ENCODE data around the gene DMBX1. TPM values are rescaled to one million over a fixed set of nuclear protein-coding genes. Genes with fewer than 3 reads are reported as not detected.
A peak's percentile ranks its signal among the peaks of the same experiment; 100 is the strongest.

Gene DMBX1
- total RNA-seq, 2 experiments from 2014 or later, result not detected

- Histone ChIP-seq H3K9me2 (ENCODE audit: insufficient read depth, low read length) (no peaks in the 10 kb centered on the region), H2AFZ (ENCODE audit: low read length) (no peak overlapping the region), H3K36me3 (ENCODE audit: insufficient read depth, low read length) (no peaks in the 10 kb centered on the region), H3K79me2 (ENCODE audit: insufficient read depth, low read depth, low read length) (no peaks in the 10 kb centered on the region), H3K27ac (ENCODE audit: low read depth, low read length, poor library complexity, severe bottlenecking) (no peak overlapping the region), H3K4me1 (ENCODE audit: insufficient read depth, low read length, poor library complexity, severe bottlenecking) (no peaks in the 10 kb centered on the region), H3K4me2 (ENCODE audit: low read length) (no peak overlapping the region), H3K4me3 (ENCODE audit: low read depth, low read length, poor library complexity, severe bottlenecking) (no peak overlapping the region), H3K9me3 (ENCODE audit: low read length) (no peaks in the 10 kb centered on the region), H4K20me1 (ENCODE audit: insufficient read depth, low read length) (no peaks in the 10 kb centered on the region; the same call in 1 of the 2 replicates)
- TF ChIP-seq, protein P1, sequence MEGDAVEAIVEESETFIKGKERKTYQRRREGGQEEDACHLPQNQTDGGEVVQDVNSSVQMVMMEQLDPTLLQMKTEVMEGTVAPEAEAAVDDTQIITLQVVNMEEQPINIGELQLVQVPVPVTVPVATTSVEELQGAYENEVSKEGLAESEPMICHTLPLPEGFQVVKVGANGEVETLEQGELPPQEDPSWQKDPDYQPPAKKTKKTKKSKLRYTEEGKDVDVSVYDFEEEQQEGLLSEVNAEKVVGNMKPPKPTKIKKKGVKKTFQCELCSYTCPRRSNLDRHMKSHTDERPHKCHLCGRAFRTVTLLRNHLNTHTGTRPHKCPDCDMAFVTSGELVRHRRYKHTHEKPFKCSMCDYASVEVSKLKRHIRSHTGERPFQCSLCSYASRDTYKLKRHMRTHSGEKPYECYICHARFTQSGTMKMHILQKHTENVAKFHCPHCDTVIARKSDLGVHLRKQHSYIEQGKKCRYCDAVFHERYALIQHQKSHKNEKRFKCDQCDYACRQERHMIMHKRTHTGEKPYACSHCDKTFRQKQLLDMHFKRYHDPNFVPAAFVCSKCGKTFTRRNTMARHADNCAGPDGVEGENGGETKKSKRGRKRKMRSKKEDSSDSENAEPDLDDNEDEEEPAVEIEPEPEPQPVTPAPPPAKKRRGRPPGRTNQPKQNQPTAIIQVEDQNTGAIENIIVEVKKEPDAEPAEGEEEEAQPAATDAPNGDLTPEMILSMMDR (conservative IDR thresholded peaks at IDR 0.05; ENCODE audit: low read length), result peak; percentile 51
- no peak for TF ChIP-seq EZH2phosphoT487 (IDR thresholded peaks at IDR 0.05; ENCODE audit: borderline replicate concordance, low read depth, low read length)
- intact Hi-C loops (cut with micrococcal nuclease; ENCODE audit: unreplicated experiment), result loop anchor here (1.0 kb wide), 4 partner anchors 51 to 195 kb away; no protein-coding TSS in a partner anchor
- DNase-seq (ENCODE audit: low spot score), result peak; percentile 9
- no TSS peak for BruUV-seq (replicated peaks)
- POLR2A ChIA-PET, result interaction anchor here (1.0 to 1.2 kb wide), 2 partner anchors 11 to 76 kb away, joined by 3 read pairs; partner anchors contain the start of gene MKNK1
- CTCF ChIA-PET (ENCODE audit: unreplicated experiment), result interaction anchor here (1.8 kb wide), 1 partner anchor 51 kb away, joined by 6 read pairs; no protein-coding TSS in a partner anchor
These were observed 38.8 kb downstream of the DMBX1 start for GRCh38 chr1:46528297-46528955.

DNA sequence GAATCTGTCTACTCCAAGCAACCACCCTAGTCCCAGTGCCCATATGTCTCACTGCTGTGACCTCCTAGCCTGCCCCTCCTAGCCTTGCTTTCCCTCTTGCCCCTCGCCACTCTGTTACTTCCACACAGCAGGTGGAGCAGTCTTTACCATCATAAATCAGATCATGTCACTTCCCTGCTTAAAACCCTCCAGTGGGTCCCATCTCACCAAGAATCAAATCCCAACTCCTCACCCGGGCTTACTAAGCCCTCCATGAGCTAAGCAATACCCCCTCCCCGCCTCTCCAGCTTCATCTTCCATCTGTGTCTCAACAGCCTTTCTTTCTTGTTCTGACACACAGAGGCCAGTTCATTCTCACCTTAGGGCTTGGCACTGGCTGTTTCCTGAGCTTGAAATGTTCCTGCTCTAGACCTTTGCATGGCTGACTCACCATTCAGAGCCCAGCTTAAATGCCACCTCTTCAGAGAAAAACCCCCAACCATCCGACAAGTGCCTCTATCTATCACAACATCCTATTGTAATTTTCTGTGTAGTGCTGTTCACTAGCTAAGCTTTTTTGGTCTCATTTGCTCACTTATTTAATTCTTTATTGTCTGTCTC is 39.5 kb downstream of the DMBX1 start:
- H3K4me1 ChIP-seq (ENCODE audit: insufficient read depth, low read length, poor library complexity, severe bottlenecking), result no peaks in the 10 kb centered on the region
- no peaks in the 10 kb centered on the region for H3K9me3 ChIP-seq (ENCODE audit: low read length)
- BruUV-seq (replicated peaks), result no TSS peak
- POLR2A ChIA-PET, result interaction anchor here (0.6 to 1.2 kb wide), 3 partner anchors 10 to 117 kb away, joined by 3 to 7 read pairs (median 3); partner anchors contain the start of gene MKNK1
- H3K36me3 ChIP-seq (ENCODE audit: insufficient read depth, low read length), result no peaks in the 10 kb centered on the region
- no peak overlapping the region for H2AFZ ChIP-seq (ENCODE audit: low read length)
- TF ChIP-seq EZH2phosphoT487 (IDR thresholded peaks at IDR 0.05; ENCODE audit: borderline replicate concordance, low read depth, low read length), result no peak
- TF ChIP-seq, protein P1 (conservative IDR thresholded peaks at IDR 0.05; ENCODE audit: low read length), result no peak
- H4K20me1 ChIP-seq (ENCODE audit: insufficient read depth, low read length), result no peaks in the 10 kb centered on the region
- CTCF ChIA-PET (ENCODE audit: unreplicated experiment), result interaction anchor here (1.8 kb wide), 1 partner anchor 52 kb away, joined by 6 read pairs; no protein-coding TSS in a partner anchor
- H3K9me2 ChIP-seq (ENCODE audit: insufficient read depth, low read length), result no peaks in the 10 kb centered on the region
- H3K79me2 ChIP-seq (ENCODE audit: insufficient read depth, low read depth, low read length), result no peaks in the 10 kb centered on the region
- DNase-seq (ENCODE audit: low spot score), result no peak
- H3K4me3 ChIP-seq (ENCODE audit: low read depth, low read length, poor library complexity, severe bottlenecking), result no peak overlapping the region
- intact Hi-C loops (cut with micrococcal nuclease; ENCODE audit: unreplicated experiment), result no loop called here
- no peak overlapping the region for H3K4me2 ChIP-seq (ENCODE audit: low read length)
- no peak overlapping the region for H3K27ac ChIP-seq (ENCODE audit: low read depth, low read length, poor library complexity, severe bottlenecking)

DNA sequence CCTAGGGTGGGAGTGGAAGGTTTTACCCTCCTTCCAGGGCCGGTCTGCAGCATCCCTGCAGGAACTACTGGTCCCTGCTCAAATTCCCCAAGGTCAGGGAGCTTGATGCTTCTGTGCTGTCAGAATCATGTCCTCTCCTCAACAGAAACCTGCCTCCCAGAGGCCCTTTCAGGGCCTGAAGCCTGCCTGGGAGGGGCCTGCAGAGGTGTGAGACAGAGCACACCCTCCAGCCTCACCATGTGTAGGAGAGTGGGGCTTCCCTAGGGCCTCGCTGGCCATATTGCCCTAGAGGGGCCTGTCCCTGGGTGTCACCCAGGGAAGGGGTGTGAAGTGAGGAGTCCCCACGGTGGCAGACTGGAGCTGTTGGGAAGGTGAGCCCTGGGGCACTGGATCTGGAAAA is 40.7 kb downstream of the DMBX1 start:
- CTCF ChIA-PET (ENCODE audit: unreplicated experiment), result interaction anchor here (1.8 kb wide), 1 partner anchor 53 kb away, joined by 6 read pairs; no protein-coding TSS in a partner anchor
- intact Hi-C loops (cut with micrococcal nuclease; ENCODE audit: unreplicated experiment), result no loop called here
- Histone ChIP-seq H2AFZ (ENCODE audit: low read length) (no peak overlapping the region), H3K36me3 (ENCODE audit: insufficient read depth, low read length) (no peaks in the 10 kb centered on the region), H3K4me3 (ENCODE audit: low read depth, low read length, poor library complexity, severe bottlenecking) (no peak overlapping the region), H3K4me2 (ENCODE audit: low read length) (no peak overlapping the region), H3K4me1 (ENCODE audit: insufficient read depth, low read length, poor library complexity, severe bottlenecking) (no peaks in the 10 kb centered on the region), H3K27ac (ENCODE audit: low read depth, low read length, poor library complexity, severe bottlenecking) (no peak overlapping the region), H3K79me2 (ENCODE audit: insufficient read depth, low read depth, low read length) (no peaks in the 10 kb centered on the region), H3K9me2 (ENCODE audit: insufficient read depth, low read length) (no peaks in the 10 kb centered on the region), H4K20me1 (ENCODE audit: insufficient read depth, low read length) (no peaks in the 10 kb centered on the region), H3K9me3 (ENCODE audit: low read length) (no peaks in the 10 kb centered on the region)
- DNase-seq (ENCODE audit: low spot score), result no peak
- no peak for TF ChIP-seq EZH2phosphoT487 (IDR thresholded peaks at IDR 0.05; ENCODE audit: borderline replicate concordance, low read depth, low read length)
- TF ChIP-seq, protein P1 (conservative IDR thresholded peaks at IDR 0.05; ENCODE audit: low read length), result no peak
- POLR2A ChIA-PET, result no interaction called here
- no TSS peak for BruUV-seq (replicated peaks)

Data from OCI-LY7 (cell line).